Ovary (tissue), 9 donors: Measurements from ENCODE around the gene PHETA2. TPM values are rescaled to one million over a fixed set of nuclear protein-coding genes. Genes with fewer than 3 reads are reported as not detected.

Source experiments
- DNase-seq, 5 donors: peaks; one replicate each; pipeline ENCODE4 v3.0.0-alpha.2; 2019 to 2020
- H3K27ac ChIP-seq, 2 donors: fragments of 200-600 bp; one replicate each; pipeline versions ENCODE4 v1.5.1 to v1.8.0; 2019 to 2022
- H3K27me3 ChIP-seq: fragments of 200-600 bp; one replicate; pipeline ENCODE4 v1.8.0; 2022
- H3K36me3 ChIP-seq: fragments of 200-600 bp; sonication (generic); one replicate; pipeline ENCODE4 v1.5.1; 2019
- H3K4me1 ChIP-seq: one replicate; pipeline ENCODE4 v1.8.1; 2013; ENCODE audit warnings: mild to moderate bottlenecking, moderate library complexity; ENCODE audit not compliant: insufficient read depth
- H3K4me3 ChIP-seq: fragments of 200-600 bp; sonication (generic); one replicate; pipeline ENCODE4 v1.5.1; 2017
- H3K9me3 ChIP-seq, 2 donors: fragments of 200-600 bp in 1 of 2; sonication (generic) in 1 of 2; one replicate each; pipeline versions ENCODE4 v1.5.1 to v1.8.1; 2013 to 2019; ENCODE audit warnings: mild to moderate bottlenecking in 1 of 2, moderate library complexity in 1 of 2
- EP300 ChIP-seq: sonication (generic); formaldehyde crosslinking; IDR thresholded peaks from one replicate; pipeline ENCODE4 v1.6.1; 2017; ENCODE audit warnings: antibody characterized with exemption
- POLR2A ChIP-seq: fragments of 450-650 bp; IDR thresholded peaks from one replicate; pipeline ENCODE4 v1.6.1; 2017; ENCODE audit warnings: antibody characterized with exemption, mild to moderate bottlenecking, moderate library complexity
- WGBS, 3 donors: extraction: QIAGEN DNeasy Blood & Tissue Kit in 1 of 3; methylation state at CpG; one replicate each; pipeline versions ENCODE4 v1.1.5 to v1.1.7; 2013 to 2017; 5-methylcytosine and 5-hydroxymethylcytosine counted together
- intact Hi-C, 4 donors: fragments of 100-400 bp; cut with DNase I; formaldehyde crosslinking; loops; one replicate each; pipeline versions ENCODE4 v1.11.0 to v1.15.1; 2022 to 2023
- polyA plus RNA-seq, 2 donors: library from polyadenylated mRNA; stranded (reverse); fragments of 200-250 nt in 1 of 2; fragments of 350-450 nt in 1 of 2; fragmentation: Illumina TruSeq in 1 of 2; extraction: RNeasy Lipid Tissue Mini Kit (QIAGEN cat#74804) in 1 of 2; gene quantifications; one replicate each; pipeline ENCODE4 v1.2.3, GENCODE V29; 2013 to 2014
- total RNA-seq, 7 donors: library from RNA; depleted of rRNA in 2 of 7; stranded (reverse); fragments of >200 nt in 2 of 7; fragmentation: NEBNext Ultra II Directional in 3 of 7; extraction: Animal tissue kit (Norgen Biotek cat#: 25700) in 3 of 7; gene quantifications; one replicate each; pipeline versions ENCODE4 v1.1.0 to v1.2.4, GENCODE V29; 2016 to 2023
- TF ChIP-seq, protein P1 (sequence below), 3 donors: fragments of 450-650 bp in 2 of 3; fragments of 200-600 bp in 1 of 3; IDR thresholded peaks; one replicate each; pipeline versions ENCODE4 v1.5.1 to v1.8.0; 2016 to 2022; ENCODE audit warnings: antibody characterized with exemption in 3 of 3, mild to moderate bottlenecking in 1 of 3
- donor health status: DM: no; HTN: no; CAD: no; lungs with moderate emphysema.
- donor health status: DM: no; HTN: no; CAD: no.
- donor health status: Bipolar disorder and iron deficiency.
- donor health status: DM: yes; HTN: yes; CAD: no.
- donor health status: DM: no; HTN: no; CAD: no.
- donor health status: DM: yes; HTN: yes; CAD: no.

PHETA2 gene
- total and polyA plus RNA-seq, 9 donors: 3.4 to 10.2 (median 8.0) TPM

DNA sequence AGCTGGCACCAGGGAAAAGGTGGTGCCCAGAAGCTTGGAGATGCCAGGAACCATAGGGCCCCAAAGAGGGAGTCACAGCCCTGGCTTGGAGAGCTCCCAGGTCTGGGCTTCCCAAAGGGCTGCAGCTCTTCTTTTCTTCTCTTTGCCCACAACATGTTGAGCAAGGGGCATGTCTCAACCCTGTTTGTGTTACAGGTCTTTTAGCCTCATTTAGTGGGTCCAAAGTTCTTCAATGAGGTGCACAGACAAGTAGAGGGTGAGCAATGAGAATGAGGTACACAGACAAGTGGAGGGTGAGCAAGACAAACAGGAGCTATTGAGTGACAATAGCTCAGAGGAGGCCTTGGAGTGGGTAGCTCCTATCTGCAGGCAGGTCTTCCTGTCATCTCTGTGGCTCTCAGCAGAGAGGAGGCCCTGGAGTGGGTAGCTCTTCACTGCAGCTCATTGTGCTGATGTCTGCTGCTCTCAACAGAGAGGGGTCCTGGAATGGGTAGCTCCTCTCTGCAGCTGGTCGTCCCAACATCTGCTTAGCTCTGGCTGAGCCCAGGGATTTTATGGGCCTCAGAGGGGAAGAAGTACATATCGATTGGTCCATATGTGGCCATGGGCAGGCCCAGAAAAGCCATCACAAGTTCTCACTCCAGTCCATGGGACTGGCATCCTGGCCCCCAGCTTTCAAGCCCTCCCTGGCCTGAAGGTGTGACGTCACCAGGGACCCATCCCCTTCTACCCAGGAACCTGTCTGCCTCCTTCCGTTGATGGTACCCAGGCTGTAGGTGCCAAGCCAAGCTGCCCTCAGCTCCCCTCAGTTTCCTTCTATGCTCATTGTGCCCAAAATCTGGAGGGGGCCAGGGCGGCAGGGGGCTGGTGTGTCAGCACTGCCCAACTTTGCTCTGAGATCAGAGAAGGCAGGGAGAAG lies 40.5 kb upstream of the PHETA2 start:
- H3K27me3 ChIP-seq: no peaks in the 10 kb centered on the region
- TF ChIP-seq EP300: no peak
- TF ChIP-seq, protein P1, sequence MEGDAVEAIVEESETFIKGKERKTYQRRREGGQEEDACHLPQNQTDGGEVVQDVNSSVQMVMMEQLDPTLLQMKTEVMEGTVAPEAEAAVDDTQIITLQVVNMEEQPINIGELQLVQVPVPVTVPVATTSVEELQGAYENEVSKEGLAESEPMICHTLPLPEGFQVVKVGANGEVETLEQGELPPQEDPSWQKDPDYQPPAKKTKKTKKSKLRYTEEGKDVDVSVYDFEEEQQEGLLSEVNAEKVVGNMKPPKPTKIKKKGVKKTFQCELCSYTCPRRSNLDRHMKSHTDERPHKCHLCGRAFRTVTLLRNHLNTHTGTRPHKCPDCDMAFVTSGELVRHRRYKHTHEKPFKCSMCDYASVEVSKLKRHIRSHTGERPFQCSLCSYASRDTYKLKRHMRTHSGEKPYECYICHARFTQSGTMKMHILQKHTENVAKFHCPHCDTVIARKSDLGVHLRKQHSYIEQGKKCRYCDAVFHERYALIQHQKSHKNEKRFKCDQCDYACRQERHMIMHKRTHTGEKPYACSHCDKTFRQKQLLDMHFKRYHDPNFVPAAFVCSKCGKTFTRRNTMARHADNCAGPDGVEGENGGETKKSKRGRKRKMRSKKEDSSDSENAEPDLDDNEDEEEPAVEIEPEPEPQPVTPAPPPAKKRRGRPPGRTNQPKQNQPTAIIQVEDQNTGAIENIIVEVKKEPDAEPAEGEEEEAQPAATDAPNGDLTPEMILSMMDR (IDR thresholded peaks at IDR 0.05): no peak
- no peak for TF ChIP-seq POLR2A
- H3K4me3 ChIP-seq: no peak overlapping the region
- DNase-seq: no peak
- H3K4me1 ChIP-seq: no peaks in the 10 kb centered on the region
- intact Hi-C loops: no loop called here
- H3K9me3 ChIP-seq: peaks cover 0 to 13% of the 10 kb centered on the region in 2 donors
- 92 to 95% (median 93%) methylated on average over 5 of the region's 5 CpGs for WGBS, 3 donors
- H3K36me3 ChIP-seq: no peaks in the 10 kb centered on the region
- H3K27ac ChIP-seq: no peak overlapping the region

DNA sequence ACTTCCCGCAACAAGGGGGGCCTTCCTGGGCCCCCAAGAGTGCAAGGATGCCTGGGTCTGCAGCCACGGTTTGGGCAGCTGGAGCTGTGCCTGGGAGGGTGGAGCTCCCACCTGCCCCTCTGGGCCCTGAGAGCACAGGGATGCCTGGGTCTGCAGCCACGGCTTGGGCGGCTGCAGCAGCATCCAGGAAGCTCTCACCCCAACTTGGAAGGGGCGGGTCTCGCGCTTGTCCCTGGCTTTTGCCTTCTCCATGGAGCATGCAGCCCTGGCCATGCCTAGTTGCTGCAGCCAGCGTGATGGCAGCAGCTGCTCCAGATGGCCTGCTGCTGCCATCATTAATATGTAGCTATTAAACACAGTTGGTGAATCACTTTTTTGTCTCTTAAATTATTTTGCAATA lies 38.8 kb upstream of the PHETA2 start:
- H3K27me3 ChIP-seq: no peaks in the 10 kb centered on the region
- intact Hi-C loops: no loop called here
- no peak overlapping the region for H3K27ac ChIP-seq
- no peaks in the 10 kb centered on the region for H3K36me3 ChIP-seq
- no peak overlapping the region for H3K4me3 ChIP-seq
- 82 to 87% (median 84%) methylated on average over 8 of the region's 8 CpGs for WGBS, 3 donors
- no peak for DNase-seq
- TF ChIP-seq EP300: no peak
- TF ChIP-seq, protein P1 (IDR thresholded peaks at IDR 0.05): no peak
- TF ChIP-seq POLR2A: no peak
- no peaks in the 10 kb centered on the region for H3K4me1 ChIP-seq
- peaks cover 0 to 13% of the 10 kb centered on the region in 2 donors for H3K9me3 ChIP-seq

DNA sequence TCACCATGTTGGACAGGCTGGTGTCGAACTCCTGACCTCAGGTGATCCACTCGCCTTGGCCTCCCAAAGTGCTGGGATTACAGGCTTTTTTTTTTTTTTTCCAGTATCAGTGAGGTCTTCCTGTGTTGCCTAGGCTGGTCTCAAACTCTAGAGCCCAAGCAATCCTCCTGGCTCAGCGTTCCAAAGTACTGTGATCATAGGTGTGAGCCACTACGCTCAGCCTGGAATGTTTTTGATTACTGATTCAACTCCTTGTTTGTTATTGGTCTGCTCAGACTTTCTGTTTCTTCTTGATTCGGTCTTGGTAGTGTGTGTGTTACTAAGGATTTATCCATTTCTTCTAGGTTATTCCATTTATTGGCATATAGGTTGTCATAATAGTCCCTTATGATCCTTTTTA lies 34.8 kb upstream of the PHETA2 start:
- no peaks in the 10 kb centered on the region for H3K27me3 ChIP-seq
- DNase-seq: no peak
- no peaks in the 10 kb centered on the region for H3K4me1 ChIP-seq
- H3K27ac ChIP-seq: no peak overlapping the region
- no peak overlapping the region for H3K4me3 ChIP-seq
- 95 to 98% (median 96%) methylated on average over 5 of the region's 5 CpGs for WGBS, 3 donors
- H3K36me3 ChIP-seq: no peaks in the 10 kb centered on the region
- intact Hi-C loops: no loop called here
- TF ChIP-seq, protein P1 (IDR thresholded peaks at IDR 0.05): no peak
- TF ChIP-seq POLR2A: no peak
- no peak for TF ChIP-seq EP300
- no peaks in the 10 kb centered on the region for H3K9me3 ChIP-seq

DNA sequence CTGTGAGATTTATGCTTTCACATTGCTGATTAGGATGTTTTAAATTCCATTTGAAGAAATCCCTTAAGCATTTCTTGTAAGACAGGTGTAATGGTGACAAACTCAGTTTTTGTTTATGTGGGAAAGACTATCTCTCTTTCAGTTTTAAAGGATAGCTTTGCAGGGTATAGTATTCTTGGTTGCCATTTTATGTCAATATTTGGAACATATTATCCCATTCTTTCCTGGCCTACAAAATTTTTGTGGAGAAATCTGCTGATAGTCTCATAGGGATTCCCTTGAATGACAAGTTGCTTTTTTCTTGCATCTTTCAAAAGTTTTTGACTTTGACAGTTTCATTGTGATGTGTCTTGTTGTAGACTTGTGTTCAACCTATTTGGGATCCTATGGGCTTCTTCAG lies 32.3 kb upstream of the PHETA2 start:
- Histone ChIP-seq H3K4me1 (no peaks in the 10 kb centered on the region), H3K4me3 (no peak overlapping the region), H3K36me3 (no peaks in the 10 kb centered on the region), H3K27me3 (no peaks in the 10 kb centered on the region), H3K9me3 (no peaks in the 10 kb centered on the region), H3K27ac (no peak overlapping the region)
- intact Hi-C loops: no loop called here
- no peak for DNase-seq
- no peak for TF ChIP-seq EP300
- no peak for TF ChIP-seq POLR2A
- TF ChIP-seq, protein P1 (IDR thresholded peaks at IDR 0.05): no peak
